ENCODE data around the gene NUP37.

Gene NUP37

GRCh38 chr12:102062419-102062806 lies 57.5 kb downstream of the NUP37 start:
- Mint-ChIP-seq H3K27ac (peak overlapping the region; percentile 97), H3K9me3 (no peaks in the 10 kb centered on the region), H3K36me3 (ENCODE audit: low read depth) (peaks cover 13% of the 10 kb centered on the region), H3K4me3 (peak overlapping the region; percentile 95), H3K27me3 (no peaks in the 10 kb centered on the region), H3K4me1 (peaks cover 32% of the 10 kb centered on the region)
- ATAC-seq (no peak), DNase-seq (no peak)

- ATAC-seq: peak; percentile 93
- Mint-ChIP-seq H3K4me1 (peaks cover 35% of the 10 kb centered on the region), H3K27me3 (no peaks in the 10 kb centered on the region), H3K36me3 (ENCODE audit: low read depth) (peaks cover 18% of the 10 kb centered on the region), H3K27ac (peak within 1 kb of the TSS; percentile 97), H3K9me3 (no peaks in the 10 kb centered on the region), H3K4me3 (peak within 1 kb of the TSS; percentile 95)
- DNase-seq: peak; percentile 94
Measured at GRCh38 chr12:102061560-102062418, 58.1 kb downstream of the NUP37 start, which contains the start of gene WASHC3. Gene WASHC3 (minus strand): TSS chr12:102061991. CDS start chr12:102061962, 29 bp downstream.

GRCh38 chr12:102061096-102061559 lies 58.8 kb downstream of the NUP37 start:
- ATAC-seq (peak; percentile 13), DNase-seq (no peak)
- H3K27me3 Mint-ChIP-seq: no peaks in the 10 kb centered on the region
- H3K9me3 Mint-ChIP-seq: no peaks in the 10 kb centered on the region
- H3K4me3 Mint-ChIP-seq: peak overlapping the region; percentile 95
- peak overlapping the region; percentile 97 for H3K27ac Mint-ChIP-seq
- peaks cover 40% of the 10 kb centered on the region for H3K4me1 Mint-ChIP-seq
- peaks cover 24% of the 10 kb centered on the region for H3K36me3 Mint-ChIP-seq (ENCODE audit: low read depth)

GRCh38 chr12:102059343-102059742 lies 60.6 kb downstream of the NUP37 start:
- peak; percentile 39 for ATAC-seq
- no peaks in the 10 kb centered on the region for H3K9me3 Mint-ChIP-seq
- no peak for DNase-seq
- H3K36me3 Mint-ChIP-seq (ENCODE audit: low read depth): peaks cover 35% of the 10 kb centered on the region
- no peaks in the 10 kb centered on the region for H3K27me3 Mint-ChIP-seq
- H3K4me3 Mint-ChIP-seq: peak overlapping the region; percentile 27
- H3K27ac Mint-ChIP-seq: peak overlapping the region; percentile 55
- H3K4me1 Mint-ChIP-seq: peaks cover 44% of the 10 kb centered on the region

- H3K4me3 Mint-ChIP-seq: no peak overlapping the region
- ATAC-seq (no peak), DNase-seq (no peak)
- peaks cover 44% of the 10 kb centered on the region for H3K36me3 Mint-ChIP-seq (ENCODE audit: low read depth)
- no peaks in the 10 kb centered on the region for H3K9me3 Mint-ChIP-seq
- H3K4me1 Mint-ChIP-seq: peaks cover 42% of the 10 kb centered on the region
- H3K27me3 Mint-ChIP-seq: no peaks in the 10 kb centered on the region
- H3K27ac Mint-ChIP-seq: peak overlapping the region; percentile 6
Measured at GRCh38 chr12:102054345-102054744, 65.6 kb downstream of the NUP37 start.

- H3K27me3 Mint-ChIP-seq: no peaks in the 10 kb centered on the region
- H3K9me3 Mint-ChIP-seq: no peaks in the 10 kb centered on the region
- peaks cover 33% of the 10 kb centered on the region for H3K4me1 Mint-ChIP-seq
- H3K27ac Mint-ChIP-seq: no peak overlapping the region
- no peak overlapping the region for H3K4me3 Mint-ChIP-seq
- DNase-seq (no peak), ATAC-seq (no peak)
- peaks cover 42% of the 10 kb centered on the region for H3K36me3 Mint-ChIP-seq (ENCODE audit: low read depth)
Measured at GRCh38 chr12:102053062-102053349, 66.9 kb downstream of the NUP37 start.

- no peaks in the 10 kb centered on the region for H3K27me3 Mint-ChIP-seq
- H3K36me3 Mint-ChIP-seq (ENCODE audit: low read depth): peaks cover 39% of the 10 kb centered on the region
- H3K9me3 Mint-ChIP-seq: no peaks in the 10 kb centered on the region
- no peak for DNase-seq
- peaks cover 28% of the 10 kb centered on the region for H3K4me1 Mint-ChIP-seq
- H3K27ac Mint-ChIP-seq: no peak overlapping the region
- no peak overlapping the region for H3K4me3 Mint-ChIP-seq
- ATAC-seq: no peak
Measured at GRCh38 chr12:102052192-102053061, 67.5 kb downstream of the NUP37 start.

- H3K27ac Mint-ChIP-seq: no peak overlapping the region
Measured at GRCh38 chr12:102051431-102051965, 68.4 kb downstream of the NUP37 start.

GRCh38 chr12:102050660-102051430 lies 69.1 kb downstream of the NUP37 start:
- H3K4me3 Mint-ChIP-seq: no peak overlapping the region
- ATAC-seq (no peak), DNase-seq (no peak)
- H3K27me3 Mint-ChIP-seq: no peaks in the 10 kb centered on the region
- peaks cover 21% of the 10 kb centered on the region for H3K4me1 Mint-ChIP-seq
- H3K9me3 Mint-ChIP-seq: no peaks in the 10 kb centered on the region
- H3K27ac Mint-ChIP-seq: no peak overlapping the region
- peaks cover 25% of the 10 kb centered on the region for H3K36me3 Mint-ChIP-seq (ENCODE audit: low read depth)

More at GRCh38 chr12:102051431-102051965, 68.4 kb downstream of the NUP37 start:
- H3K4me3 Mint-ChIP-seq: no peak overlapping the region
- DNase-seq (no peak), ATAC-seq (no peak)
- no peaks in the 10 kb centered on the region for H3K27me3 Mint-ChIP-seq
- H3K4me1 Mint-ChIP-seq: peaks cover 23% of the 10 kb centered on the region
- H3K36me3 Mint-ChIP-seq (ENCODE audit: low read depth): peaks cover 31% of the 10 kb centered on the region
- no peaks in the 10 kb centered on the region for H3K9me3 Mint-ChIP-seq

GRCh38 chr12:102043928-102044327 lies 76.0 kb downstream of the NUP37 start:
- DNase-seq (no peak), ATAC-seq (peak; percentile 86)
- peaks cover 22% of the 10 kb centered on the region for H3K36me3 Mint-ChIP-seq (ENCODE audit: low read depth)
- peaks cover 15% of the 10 kb centered on the region for H3K4me1 Mint-ChIP-seq
- no peaks in the 10 kb centered on the region for H3K27me3 Mint-ChIP-seq
- no peaks in the 10 kb centered on the region for H3K9me3 Mint-ChIP-seq
- peak overlapping the region; percentile 65 for H3K27ac Mint-ChIP-seq
- peak overlapping the region; percentile 15 for H3K4me3 Mint-ChIP-seq

- ATAC-seq (no peak), DNase-seq (no peak)
- no peak overlapping the region for H3K27ac Mint-ChIP-seq
- no peaks in the 10 kb centered on the region for H3K27me3 Mint-ChIP-seq
- peaks cover 28% of the 10 kb centered on the region for H3K36me3 Mint-ChIP-seq (ENCODE audit: low read depth)
- no peak overlapping the region for H3K4me3 Mint-ChIP-seq
- H3K4me1 Mint-ChIP-seq: no peaks in the 10 kb centered on the region
- no peaks in the 10 kb centered on the region for H3K9me3 Mint-ChIP-seq
Measured at GRCh38 chr12:102033991-102034745, 85.7 kb downstream of the NUP37 start.

GRCh38 chr12:102031852-102032251 lies 88.1 kb downstream of the NUP37 start:
- Mint-ChIP-seq H3K27ac (no peak overlapping the region), H3K27me3 (no peaks in the 10 kb centered on the region), H3K36me3 (ENCODE audit: low read depth) (peaks cover 22% of the 10 kb centered on the region)

GRCh38 chr12:102029141-102029540 lies 90.8 kb downstream of the NUP37 start:
- no peaks in the 10 kb centered on the region for H3K27me3 Mint-ChIP-seq
- H3K9me3 Mint-ChIP-seq: no peaks in the 10 kb centered on the region
- H3K4me1 Mint-ChIP-seq: no peaks in the 10 kb centered on the region
- no peak overlapping the region for H3K4me3 Mint-ChIP-seq
- peaks cover 7% of the 10 kb centered on the region for H3K36me3 Mint-ChIP-seq (ENCODE audit: low read depth)
- no peak overlapping the region for H3K27ac Mint-ChIP-seq
- ATAC-seq (no peak), DNase-seq (no peak)

More at GRCh38 chr12:102031852-102032251, 88.1 kb downstream of the NUP37 start:
- Mint-ChIP-seq H3K4me3 (no peak overlapping the region), H3K9me3 (no peaks in the 10 kb centered on the region), H3K4me1 (no peaks in the 10 kb centered on the region)
- no peak for ATAC-seq
- no peak for DNase-seq

Measured in activated naive CD8-positive, alpha-beta T cell treated with anti-CD3 and anti-CD28 coated beads, Interleukin-2, amount 50 U/mL, for 24 hours (primary cell).